WTC11 (cell line): ENCODE measurements around the gene CCNH. TPM values are rescaled to one million over a fixed set of nuclear protein-coding genes. Genes with fewer than 3 reads are reported as not detected.

ENCODE experiments used
- ATAC-seq: fragments of 200-7000 bp; cut with Tn5 transposase; 2 replicates; pipeline ENCODE4 v1.10.0; 2021; ENCODE audit warnings: mild to moderate bottlenecking, moderate library complexity
- CTCF ChIA-PET: fragments of 300-600 bp; sonication (Branson Sonifier 250); formaldehyde crosslinking; loops from one replicate; lab custom pipeline; 2021; ENCODE audit warnings: antibody characterized with exemption; lab: Charles Lee
- POLR2A ChIA-PET: fragments of 350-600 bp; sonication (Branson Sonifier 250); formaldehyde crosslinking; loops from one replicate; lab custom pipeline; 2021; ENCODE audit warnings: antibody characterized with exemption; lab: Charles Lee
- DNase-seq: peaks from one replicate; pipeline ENCODE4 v3.0.0; 2021; ENCODE audit warnings: low spot score
- H3K27ac Mint-ChIP-seq: 2 replicates; pipeline ENCODE4 v1.8.0; 2021; ENCODE audit warnings: mixed read lengths
- H3K27me3 Mint-ChIP-seq: 2 replicates; pipeline ENCODE4 v1.8.0; 2021; ENCODE audit warnings: low read depth, mild to moderate bottlenecking, moderate library complexity, mixed read lengths
- H3K36me3 Mint-ChIP-seq: 2 replicates; pipeline ENCODE4 v1.8.0; 2021; ENCODE audit warnings: mixed read lengths
- H3K4me1 Mint-ChIP-seq: 2 replicates; pipeline ENCODE4 v1.8.0; 2022; ENCODE audit warnings: mixed read lengths
- H3K4me3 Mint-ChIP-seq: 2 replicates; pipeline ENCODE4 v1.8.0; 2021; ENCODE audit warnings: mild to moderate bottlenecking, moderate library complexity, mixed read lengths
- H3K9me3 Mint-ChIP-seq: 2 replicates; pipeline ENCODE4 v1.8.0; 2021; ENCODE audit warnings: mixed read lengths
- AR ChIP-seq: fragments of 250-450 bp; sonication (Bioruptor Pico); IDR thresholded peaks from 2 replicates; pipeline ENCODE4 v1.9.0; 2021; ENCODE audit warnings: mild to moderate bottlenecking
- ATF1 ChIP-seq: sonication (generic); formaldehyde crosslinking; IDR thresholded peaks from 2 replicates; pipeline ENCODE4 v1.8.1; 2023; ENCODE audit warnings: mild to moderate bottlenecking, moderate library complexity, missing genetic modification reagents
- ATF3 ChIP-seq: sonication (generic); formaldehyde crosslinking; conservative IDR thresholded peaks from 2 replicates; pipeline ENCODE4 v1.8.1; 2022; ENCODE audit warnings: mild to moderate bottlenecking, missing genetic modification reagents
- CREB1 ChIP-seq: sonication (generic); formaldehyde crosslinking; IDR thresholded peaks from 2 replicates; pipeline ENCODE4 v1.8.0; 2023; ENCODE audit warnings: mild to moderate bottlenecking, missing genetic modification reagents
- EMX1 ChIP-seq: fragments of 250-450 bp; sonication (Bioruptor Pico); IDR thresholded peaks from 2 replicates; pipeline ENCODE4 v1.8.0; 2021; ENCODE audit warnings: mild to moderate bottlenecking
- ERG ChIP-seq: fragments of 250-450 bp; sonication (Bioruptor Pico); IDR thresholded peaks from 2 replicates; pipeline ENCODE4 v1.8.0; 2021; ENCODE audit warnings: mild to moderate bottlenecking
- IRF1 ChIP-seq: sonication (generic); formaldehyde crosslinking; IDR thresholded peaks from 2 replicates; pipeline ENCODE4 v1.8.0; 2023; ENCODE audit warnings: missing genetic modification reagents
- JAZF1 ChIP-seq: fragments of 250-450 bp; sonication (Bioruptor Pico); IDR thresholded peaks from 2 replicates; pipeline ENCODE4 v1.9.0; 2021; ENCODE audit warnings: moderate library complexity, mild to moderate bottlenecking, inconsistent platforms
- MAX ChIP-seq: sonication (generic); formaldehyde crosslinking; IDR thresholded peaks from 2 replicates; pipeline ENCODE4 v1.8.0; 2022; ENCODE audit warnings: mild to moderate bottlenecking, missing genetic modification reagents
- NFYB ChIP-seq: sonication (generic); formaldehyde crosslinking; conservative IDR thresholded peaks from 2 replicates; pipeline ENCODE4 v1.8.0; 2022; ENCODE audit warnings: low read depth, missing genetic modification reagents
- NR2C2 ChIP-seq: sonication (generic); formaldehyde crosslinking; IDR thresholded peaks from 2 replicates; pipeline ENCODE4 v1.8.0; 2022; ENCODE audit warnings: mild to moderate bottlenecking, missing genetic modification reagents
- RELA ChIP-seq: sonication (generic); formaldehyde crosslinking; IDR thresholded peaks from 2 replicates; pipeline ENCODE4 v1.8.1; 2022; ENCODE audit warnings: missing genetic modification reagents, mild to moderate bottlenecking, borderline replicate concordance
- SP1 ChIP-seq: sonication (generic); formaldehyde crosslinking; conservative IDR thresholded peaks from 2 replicates; pipeline ENCODE4 v1.8.1; 2022; ENCODE audit warnings: missing genetic modification reagents
- STAT6 ChIP-seq: sonication (generic); formaldehyde crosslinking; conservative IDR thresholded peaks from 2 replicates; pipeline ENCODE4 v1.8.1; 2023; ENCODE audit warnings: mild to moderate bottlenecking, low read depth, missing genetic modification reagents, moderate library complexity
- ZMAT4 ChIP-seq: fragments of 250-450 bp; sonication (Bioruptor Pico); IDR thresholded peaks from 2 replicates; pipeline ENCODE4 v1.9.0; 2021; ENCODE audit warnings: mild to moderate bottlenecking
- ZNF416 ChIP-seq: fragments of 250-450 bp; sonication (Bioruptor Pico); IDR thresholded peaks from 2 replicates; pipeline ENCODE4 v1.9.0; 2021; ENCODE audit warnings: mild to moderate bottlenecking, inconsistent platforms
- total RNA-seq: library from RNA; stranded (reverse); gene quantifications from 3 replicates; pipeline ENCODE4 v1.2.3, GENCODE V29; 2021

The CCNH gene
- total RNA-seq, 1 experiment from 2014 or later, result 35.3 TPM

- TF ChIP-seq AR (CRISPR knock-in tag) (no peak), SP1 (no peak), NFYB (CRISPR knock-in tag) (no peak), ATF1 (no peak), ERG (CRISPR knock-in tag) (no peak), ZMAT4 (CRISPR knock-in tag) (no peak)
Observed at GRCh38 chr5:87394411-87395165, 18.1 kb downstream of the CCNH start (continued).

GRCh38 chr5:87393331-87393730 lies 19.4 kb downstream of the CCNH start:
- Mint-ChIP-seq H3K36me3 (peaks cover 77% of the 10 kb centered on the region), H3K4me1 (no peaks in the 10 kb centered on the region), H3K9me3 (no peaks in the 10 kb centered on the region), H3K4me3 (no peak overlapping the region)
- DNase-seq (no peak), ATAC-seq (no peak)
- CTCF ChIA-PET, result no interaction called here
- POLR2A ChIA-PET, result interaction anchor here (0.7 kb wide), 1 partner anchor 9 kb away, joined by 3 read pairs; no protein-coding TSS in a partner anchor
- TF ChIP-seq STAT6 (no peak), AR (CRISPR knock-in tag) (no peak), ZNF416 (no peak), CREB1 (CRISPR knock-in tag) (no peak), ATF3 (no peak), IRF1 (CRISPR knock-in tag) (no peak), JAZF1 (CRISPR knock-in tag) (no peak), NR2C2 (CRISPR knock-in tag) (no peak), RELA (CRISPR knock-in tag) (no peak), MAX (CRISPR knock-in tag) (no peak), EMX1 (CRISPR knock-in tag) (no peak)
- TF ChIP-seq, all 79 proteins: peak for 0
- Mint-ChIP-seq H3K27ac (no peak overlapping the region), H3K27me3 (no peaks in the 10 kb centered on the region)
